HG03039 (cell line): ENCODE data around the gene TCF15.
"Not testable (repeated sequence)": the region's sequence is repeated elsewhere in the genome, so short reads cannot be mapped to it uniquely, and the experiment has no call there.

ENCODE experiments used
- ATAC-seq: cut with Tn5 transposase; IDR thresholded peaks from one replicate; pipeline ENCODE4 v1.9.1; 2021; ENCODE audit warnings: mild to moderate bottlenecking, moderate library complexity; ENCODE audit not compliant: unreplicated experiment

The TCF15 gene

GRCh38 chr20:584161-584970, 25.7 kb downstream of the TCF15 start:
- no peak for ATAC-seq

GRCh38 chr20:582204-582603, 27.9 kb downstream of the TCF15 start:
- no peak for ATAC-seq

GRCh38 chr20:578940-579690, 31.0 kb downstream of the TCF15 start:
- ATAC-seq: not testable (repeated sequence)

GRCh38 chr20:577167-577791, 32.8 kb downstream of the TCF15 start:
- ATAC-seq: no peak

GRCh38 chr20:576156-576555, 34.0 kb downstream of the TCF15 start:
- ATAC-seq: no peak

GRCh38 chr20:575230-575629, 34.9 kb downstream of the TCF15 start:
- no peak for ATAC-seq

- no peak for ATAC-seq
Observed at GRCh38 chr20:574297-574942, 35.7 kb downstream of the TCF15 start.

GRCh38 chr20:573414-574296, 36.5 kb downstream of the TCF15 start:
- no peak for ATAC-seq

- no peak for ATAC-seq
Observed at GRCh38 chr20:572727-573126, 37.4 kb downstream of the TCF15 start.

- no peak for ATAC-seq
Observed at GRCh38 chr20:571754-572441, 38.2 kb downstream of the TCF15 start.

GRCh38 chr20:568673-569415, 41.3 kb downstream of the TCF15 start:
- no peak for ATAC-seq

GRCh38 chr20:568097-568652, 41.9 kb downstream of the TCF15 start:
- ATAC-seq: no peak

GRCh38 chr20:564192-564591, 45.9 kb downstream of the TCF15 start:
- ATAC-seq: no peak

- ATAC-seq: no peak
Observed at GRCh38 chr20:563187-563586, 46.9 kb downstream of the TCF15 start.

- no peak for ATAC-seq
Observed at GRCh38 chr20:562232-562897, 47.7 kb downstream of the TCF15 start.

- ATAC-seq: peak; percentile 68
Observed at GRCh38 chr20:561437-562231, 48.5 kb downstream of the TCF15 start.

- ATAC-seq: no peak
Observed at GRCh38 chr20:560680-561079, 49.4 kb downstream of the TCF15 start.
